C4-2B (cell line): Measurements from ENCODE around the gene B3GAT2.

Experiments used
- CTCF ChIP-seq: fragments of 450-650 bp; conservative IDR thresholded peaks from 2 replicates; pipeline ENCODE4 v1.5.1; 2017; ENCODE audit warnings: mild to moderate bottlenecking
- ZFX ChIP-seq: fragments of 450-650 bp; IDR thresholded peaks from 2 replicates; pipeline ENCODE4 v1.6.1; 2017

DNA sequence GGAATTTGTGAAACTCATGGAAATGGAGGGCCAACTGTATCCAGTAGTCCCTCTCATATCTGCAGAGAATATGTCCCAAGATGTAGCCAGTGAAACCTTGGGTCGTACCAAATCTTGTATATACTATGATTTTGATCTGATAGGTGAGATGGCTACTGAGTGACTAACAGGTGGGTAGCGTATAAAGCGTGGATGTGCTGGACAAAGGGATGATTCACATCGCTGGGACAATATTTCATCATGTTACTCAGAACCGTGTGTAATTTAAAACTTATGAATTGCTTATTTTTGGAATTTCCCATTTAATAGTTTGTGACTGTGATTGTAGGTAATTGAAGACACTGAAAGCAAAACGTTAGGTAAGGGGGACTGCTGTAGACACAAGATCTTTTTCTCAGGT is 145.1 kb downstream of the B3GAT2 start:
- TF ChIP-seq CTCF: no peak
- TF ChIP-seq ZFX: no peak
